ENCODE measurements around the gene PELI1. TPM values are rescaled to one million over a fixed set of nuclear protein-coding genes. Genes with fewer than 3 reads are reported as not detected.

Gene PELI1
- 17.3 and 26.4 TPM in 2 replicates for total RNA-seq

GRCh38 chr2:64144057-64145013 is at the start of gene PELI1:
TSS of gene PELI1 (minus strand) at chr2:64144420. CDS start at chr2:64108310, 36,110 bp downstream.

Other genes with a start within 250 kb of the PELI1 start
- 13.7 and 19.0 TPM in 2 replicates for gene VPS54, start 125.0 kb downstream of the PELI1 start, total RNA-seq

All from endothelial cell of coronary artery (primary cell).